Neural progenitor cell (in vitro differentiated cells): ENCODE results near the gene SPINT1. TPM values are rescaled to one million over a fixed set of nuclear protein-coding genes. Genes with fewer than 3 reads are reported as not detected.

Experiments
- DNase-seq: peaks from one replicate; pipeline ENCODE4 v3.0.0-alpha.2; 2016; ENCODE audit warnings: low spot score
- H2AFZ ChIP-seq: fragments of 200-600 bp; sonication (generic); replicated peaks from 2 replicates; pipeline ENCODE4 v1.6.1; 2016; ENCODE audit warnings: antibody characterized with exemption
- H3F3A ChIP-seq: fragments of 200-600 bp; sonication (generic); 2 replicates; pipeline ENCODE4 v1.6.1; 2016; ENCODE audit warnings: antibody characterized with exemption, low read depth
- H3K27ac ChIP-seq: fragments of 200-600 bp; sonication (generic); 2 replicates; pipeline ENCODE4 v1.5.1; 2016; ENCODE audit warnings: mild to moderate bottlenecking
- H3K27me3 ChIP-seq: fragments of 200-600 bp; sonication (generic); 2 replicates; pipeline ENCODE4 v1.6.1; 2016; ENCODE audit warnings: mild to moderate bottlenecking, moderate library complexity
- H3K36me3 ChIP-seq: fragments of 200-600 bp; sonication (generic); 2 replicates; pipeline ENCODE4 v1.5.1; 2016
- H3K4me1 ChIP-seq: fragments of 200-600 bp; sonication (generic); 2 replicates; pipeline ENCODE4 v1.6.1; 2016; ENCODE audit warnings: mixed run types
- H3K4me2 ChIP-seq: fragments of 200-600 bp; sonication (generic); 2 replicates; pipeline ENCODE4 v1.6.1; 2016
- H3K4me3 ChIP-seq: fragments of 200-600 bp; sonication (generic); 2 replicates; pipeline ENCODE4 v1.5.1; 2016
- H3K79me2 ChIP-seq: fragments of 200-600 bp; sonication (generic); 2 replicates; pipeline ENCODE4 v1.6.1; 2016; ENCODE audit warnings: low read depth
- H3K9ac ChIP-seq: fragments of 200-600 bp; sonication (generic); 2 replicates; pipeline ENCODE4 v1.6.1; 2016
- H3K9me3 ChIP-seq: fragments of 200-600 bp; sonication (generic); 2 replicates; pipeline ENCODE4 v1.5.1; 2016; ENCODE audit warnings: low read depth
- H4K20me1 ChIP-seq: fragments of 200-600 bp; sonication (generic); 2 replicates; pipeline ENCODE4 v1.6.1; 2016; ENCODE audit warnings: low read depth
- H3K27ac Mint-ChIP-seq: 3 replicates; pipeline ENCODE4 v1.8.0; 2021; ENCODE audit warnings: mixed read lengths
- H3K27me3 Mint-ChIP-seq: 2 replicates; pipeline ENCODE4 v1.8.0; 2022; ENCODE audit warnings: low read depth, mild to moderate bottlenecking, inconsistent platforms, moderate library complexity, mixed read lengths; ENCODE audit not compliant: insufficient read depth
- H3K36me3 Mint-ChIP-seq: 3 replicates; pipeline ENCODE4 v1.8.0; 2021; ENCODE audit warnings: mixed read lengths
- H3K4me1 Mint-ChIP-seq: 3 replicates; pipeline ENCODE4 v1.8.0; 2021; ENCODE audit warnings: mixed read lengths
- H3K4me3 Mint-ChIP-seq: 3 replicates; pipeline ENCODE4 v1.8.0; 2021; ENCODE audit warnings: mild to moderate bottlenecking, moderate library complexity, mixed read lengths
- H3K9me3 Mint-ChIP-seq: 3 replicates; pipeline ENCODE4 v1.8.0; 2020; ENCODE audit warnings: mixed read lengths
- EZH2 ChIP-seq: fragments of 200-600 bp; sonication (generic); IDR thresholded peaks from 2 replicates; pipeline ENCODE4 v1.6.1; 2017; ENCODE audit warnings: antibody characterized with exemption, mild to moderate bottlenecking, moderate library complexity
- EZH2phosphoT487 ChIP-seq: fragments of 200-600 bp; sonication (generic); IDR thresholded peaks from 2 replicates; pipeline ENCODE4 v1.6.1; 2017; ENCODE audit warnings: antibody characterized with exemption
- total RNA-seq: library from RNA; depleted of rRNA; stranded (reverse); fragments of >200 nt; gene quantifications from 2 replicates; pipeline ENCODE4 v1.2.3, GENCODE V29; 2015; ENCODE audit warnings: low replicate concordance
- TF ChIP-seq, protein P1 (sequence below): fragments of 200-600 bp; sonication (generic); IDR thresholded peaks from 2 replicates; pipeline ENCODE4 v1.5.1; 2017; ENCODE audit warnings: antibody characterized with exemption, mild to moderate bottlenecking

The SPINT1 gene
- total RNA-seq, 1 donor from 2014 or later, result 12.0 TPM

DNA sequence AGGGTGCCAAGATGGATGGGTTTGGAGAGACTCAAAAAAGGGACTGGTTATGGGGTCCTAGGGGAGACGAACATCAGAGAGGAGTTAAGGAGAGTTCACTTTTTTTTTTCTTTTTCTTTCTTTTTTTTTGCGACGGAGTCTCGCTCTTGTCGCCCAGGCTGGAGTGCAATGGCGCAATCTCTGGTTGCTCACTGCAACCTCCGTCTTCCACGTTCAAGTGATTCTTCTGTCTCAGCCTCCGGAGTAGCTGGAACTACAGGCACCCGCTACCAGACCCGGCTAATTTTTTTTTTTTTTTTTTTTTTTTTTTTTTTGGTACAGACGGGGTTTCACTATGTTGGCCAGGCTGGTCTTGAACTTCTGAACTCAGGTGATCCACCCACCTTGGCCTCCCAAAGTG, 1.2 kb downstream of the SPINT1 start:
- Histone ChIP-seq H3K27ac (no peak overlapping the region), H3F3A (peaks cover 20% of the 10 kb centered on the region), H3K9ac (no peak overlapping the region), H3K4me2 (peak overlapping the region; percentile 85), H4K20me1 (no peaks in the 10 kb centered on the region), H3K79me2 (no peaks in the 10 kb centered on the region), H3K9me3 (no peaks in the 10 kb centered on the region), H3K27me3 (peaks cover 40% of the 10 kb centered on the region), H3K36me3 (no peaks in the 10 kb centered on the region), H3K4me3 (peak overlapping the region; percentile 76), H2AFZ (peak overlapping the region; percentile 77), H3K4me1 (peaks cover 12% of the 10 kb centered on the region)
- no peaks in the 10 kb centered on the region for H3K9me3 Mint-ChIP-seq
- peaks cover 36% of the 10 kb centered on the region for H3K27me3 Mint-ChIP-seq
- peak overlapping the region; percentile 81 for H3K4me3 Mint-ChIP-seq
- H3K36me3 Mint-ChIP-seq, result no peaks in the 10 kb centered on the region
- DNase-seq, result no peak
- peak overlapping the region; percentile 62 for H3K27ac Mint-ChIP-seq
- TF ChIP-seq EZH2, result no peak
- TF ChIP-seq EZH2phosphoT487, result no peak
- TF ChIP-seq, protein P1, sequence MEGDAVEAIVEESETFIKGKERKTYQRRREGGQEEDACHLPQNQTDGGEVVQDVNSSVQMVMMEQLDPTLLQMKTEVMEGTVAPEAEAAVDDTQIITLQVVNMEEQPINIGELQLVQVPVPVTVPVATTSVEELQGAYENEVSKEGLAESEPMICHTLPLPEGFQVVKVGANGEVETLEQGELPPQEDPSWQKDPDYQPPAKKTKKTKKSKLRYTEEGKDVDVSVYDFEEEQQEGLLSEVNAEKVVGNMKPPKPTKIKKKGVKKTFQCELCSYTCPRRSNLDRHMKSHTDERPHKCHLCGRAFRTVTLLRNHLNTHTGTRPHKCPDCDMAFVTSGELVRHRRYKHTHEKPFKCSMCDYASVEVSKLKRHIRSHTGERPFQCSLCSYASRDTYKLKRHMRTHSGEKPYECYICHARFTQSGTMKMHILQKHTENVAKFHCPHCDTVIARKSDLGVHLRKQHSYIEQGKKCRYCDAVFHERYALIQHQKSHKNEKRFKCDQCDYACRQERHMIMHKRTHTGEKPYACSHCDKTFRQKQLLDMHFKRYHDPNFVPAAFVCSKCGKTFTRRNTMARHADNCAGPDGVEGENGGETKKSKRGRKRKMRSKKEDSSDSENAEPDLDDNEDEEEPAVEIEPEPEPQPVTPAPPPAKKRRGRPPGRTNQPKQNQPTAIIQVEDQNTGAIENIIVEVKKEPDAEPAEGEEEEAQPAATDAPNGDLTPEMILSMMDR, result no peak
- peaks cover 22% of the 10 kb centered on the region for H3K4me1 Mint-ChIP-seq

DNA sequence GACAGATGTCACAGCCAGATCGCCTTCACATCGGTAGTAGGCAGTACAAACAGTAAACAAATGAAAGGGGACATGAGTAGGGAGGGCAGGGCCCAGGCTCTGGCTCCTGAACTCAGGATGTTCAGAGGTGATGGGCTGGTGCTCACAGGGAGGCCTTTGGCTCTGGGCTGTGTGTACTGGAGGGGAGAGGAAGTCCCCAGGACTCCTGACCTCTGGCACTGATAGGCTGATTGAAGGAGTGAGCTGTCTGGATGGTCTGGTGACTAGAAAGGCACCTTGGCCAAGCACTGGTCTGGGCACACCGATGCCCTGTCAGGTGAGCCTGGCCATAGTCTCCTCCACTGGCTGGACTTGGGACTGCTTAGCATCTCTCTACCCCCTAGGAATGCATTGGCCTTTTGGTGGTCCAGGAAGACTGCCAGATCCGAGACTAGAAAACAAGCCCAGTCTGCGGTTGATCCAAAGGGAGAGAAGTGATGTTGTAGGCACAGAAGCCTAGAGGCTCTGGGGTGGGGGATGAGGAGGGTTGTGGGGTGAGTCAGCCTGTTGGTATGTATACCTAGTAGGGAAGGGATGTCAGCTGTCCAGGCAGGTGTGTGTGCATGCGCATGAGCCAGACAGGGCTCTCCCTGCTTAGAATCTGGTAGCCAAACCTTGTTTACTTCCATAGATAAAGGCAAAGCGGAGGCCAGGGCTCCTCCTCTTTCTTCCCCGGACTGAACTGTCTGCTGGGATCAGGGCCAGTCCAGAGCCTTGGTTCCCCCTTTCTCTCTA, 1.9 kb downstream of the SPINT1 start:
- H3K36me3 Mint-ChIP-seq, result no peaks in the 10 kb centered on the region
- H3K9ac ChIP-seq, result no peak overlapping the region
- H3K27me3 ChIP-seq, result peaks cover 40% of the 10 kb centered on the region
- H3K27me3 Mint-ChIP-seq, result peaks cover 35% of the 10 kb centered on the region
- no peaks in the 10 kb centered on the region for H3K36me3 ChIP-seq
- H3K9me3 Mint-ChIP-seq, result no peaks in the 10 kb centered on the region
- H3K9me3 ChIP-seq, result no peaks in the 10 kb centered on the region
- H3K4me2 ChIP-seq, result no peak overlapping the region
- H3K4me1 ChIP-seq, result peaks cover 12% of the 10 kb centered on the region
- DNase-seq, result no peak
- H3K4me1 Mint-ChIP-seq, result peaks cover 25% of the 10 kb centered on the region
- no peaks in the 10 kb centered on the region for H4K20me1 ChIP-seq
- H3K27ac ChIP-seq, result no peak overlapping the region
- H3K4me3 ChIP-seq, result no peak overlapping the region
- peaks cover 20% of the 10 kb centered on the region for H3F3A ChIP-seq
- H2AFZ ChIP-seq, result no peak overlapping the region
- peak overlapping the region; percentile 4 for H3K4me3 Mint-ChIP-seq
- TF ChIP-seq EZH2 (no peak), EZH2phosphoT487 (no peak)
- TF ChIP-seq, protein P1, result no peak
- no peak overlapping the region for H3K27ac Mint-ChIP-seq
- no peaks in the 10 kb centered on the region for H3K79me2 ChIP-seq

DNA sequence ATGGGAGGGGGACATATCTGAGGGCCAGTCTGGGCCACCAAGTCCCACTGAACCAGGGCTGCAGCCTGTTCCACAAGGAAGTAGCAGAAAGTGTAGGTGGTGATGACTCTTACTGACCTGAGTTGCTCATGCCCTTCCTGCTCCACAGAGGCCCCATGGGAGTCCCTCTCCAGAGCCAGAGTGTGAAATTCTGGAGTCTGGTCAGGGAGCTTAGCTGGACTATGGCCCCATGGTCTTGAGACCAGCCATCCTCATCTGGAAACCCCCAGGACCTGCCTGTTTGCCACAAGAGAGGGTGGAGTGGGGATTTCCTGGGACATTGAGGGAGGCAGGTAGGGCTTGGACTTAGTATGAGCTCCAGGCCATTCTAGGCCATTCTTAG, 3.0 kb downstream of the SPINT1 start:
- Histone ChIP-seq H3K79me2 (no peaks in the 10 kb centered on the region), H3K27ac (no peak overlapping the region), H4K20me1 (no peaks in the 10 kb centered on the region), H3K9ac (no peak overlapping the region), H3K9me3 (no peaks in the 10 kb centered on the region), H3K4me3 (no peak overlapping the region), H2AFZ (no peak overlapping the region), H3F3A (peaks cover 20% of the 10 kb centered on the region), H3K36me3 (no peaks in the 10 kb centered on the region), H3K27me3 (peaks cover 39% of the 10 kb centered on the region), H3K4me2 (no peak overlapping the region), H3K4me1 (peaks cover 12% of the 10 kb centered on the region)
- Mint-ChIP-seq H3K27me3 (peaks cover 32% of the 10 kb centered on the region), H3K4me3 (no peak overlapping the region), H3K27ac (no peak overlapping the region), H3K4me1 (peaks cover 30% of the 10 kb centered on the region), H3K36me3 (no peaks in the 10 kb centered on the region), H3K9me3 (no peaks in the 10 kb centered on the region)
- DNase-seq, result no peak
- TF ChIP-seq EZH2, result no peak
- TF ChIP-seq, protein P1, result no peak
- TF ChIP-seq EZH2phosphoT487, result no peak
